ENCODE measurements around the gene TPK1.

DNA sequence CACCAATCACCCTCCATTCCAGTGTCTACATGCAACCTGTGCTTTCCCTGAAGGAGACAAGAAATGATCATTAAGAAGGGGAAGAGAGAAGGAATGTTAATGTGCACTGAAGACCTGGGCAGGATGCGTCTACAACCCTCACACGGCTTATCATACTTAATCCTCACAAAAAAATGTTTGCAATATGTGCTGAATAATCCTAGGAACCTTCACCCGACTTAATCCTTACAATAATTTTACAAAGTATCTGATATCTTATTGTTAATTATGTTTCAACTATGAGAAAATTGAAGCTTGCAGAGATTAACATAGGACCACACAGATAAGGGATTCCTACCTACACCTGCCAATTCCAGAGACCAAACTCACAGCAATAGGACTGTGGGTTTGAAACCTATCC lies 287.3 kb downstream of the TPK1 start:
- TF ChIP-seq, protein P1, sequence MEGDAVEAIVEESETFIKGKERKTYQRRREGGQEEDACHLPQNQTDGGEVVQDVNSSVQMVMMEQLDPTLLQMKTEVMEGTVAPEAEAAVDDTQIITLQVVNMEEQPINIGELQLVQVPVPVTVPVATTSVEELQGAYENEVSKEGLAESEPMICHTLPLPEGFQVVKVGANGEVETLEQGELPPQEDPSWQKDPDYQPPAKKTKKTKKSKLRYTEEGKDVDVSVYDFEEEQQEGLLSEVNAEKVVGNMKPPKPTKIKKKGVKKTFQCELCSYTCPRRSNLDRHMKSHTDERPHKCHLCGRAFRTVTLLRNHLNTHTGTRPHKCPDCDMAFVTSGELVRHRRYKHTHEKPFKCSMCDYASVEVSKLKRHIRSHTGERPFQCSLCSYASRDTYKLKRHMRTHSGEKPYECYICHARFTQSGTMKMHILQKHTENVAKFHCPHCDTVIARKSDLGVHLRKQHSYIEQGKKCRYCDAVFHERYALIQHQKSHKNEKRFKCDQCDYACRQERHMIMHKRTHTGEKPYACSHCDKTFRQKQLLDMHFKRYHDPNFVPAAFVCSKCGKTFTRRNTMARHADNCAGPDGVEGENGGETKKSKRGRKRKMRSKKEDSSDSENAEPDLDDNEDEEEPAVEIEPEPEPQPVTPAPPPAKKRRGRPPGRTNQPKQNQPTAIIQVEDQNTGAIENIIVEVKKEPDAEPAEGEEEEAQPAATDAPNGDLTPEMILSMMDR (IDR thresholded peaks at IDR 0.05; ENCODE audit: low read depth, low read length), result no peak
- TF ChIP-seq POLR2A (IDR thresholded peaks at IDR 0.05; ENCODE audit: extremely low read depth, insufficient read length) (no peak), MYC (IDR thresholded peaks at IDR 0.05; ENCODE audit: low read depth, low read length) (no peak)
- TF ChIP-seq, protein P2, sequence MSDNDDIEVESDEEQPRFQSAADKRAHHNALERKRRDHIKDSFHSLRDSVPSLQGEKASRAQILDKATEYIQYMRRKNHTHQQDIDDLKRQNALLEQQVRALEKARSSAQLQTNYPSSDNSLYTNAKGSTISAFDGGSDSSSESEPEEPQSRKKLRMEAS (IDR thresholded peaks at IDR 0.05; ENCODE audit: low read depth, low read length), result no peak

All from NB4 (cell line).